Measurements from ENCODE around the gene GARNL3.
A peak's percentile ranks its signal among the peaks of the same experiment; 100 is the strongest.

The GARNL3 gene

DNA sequence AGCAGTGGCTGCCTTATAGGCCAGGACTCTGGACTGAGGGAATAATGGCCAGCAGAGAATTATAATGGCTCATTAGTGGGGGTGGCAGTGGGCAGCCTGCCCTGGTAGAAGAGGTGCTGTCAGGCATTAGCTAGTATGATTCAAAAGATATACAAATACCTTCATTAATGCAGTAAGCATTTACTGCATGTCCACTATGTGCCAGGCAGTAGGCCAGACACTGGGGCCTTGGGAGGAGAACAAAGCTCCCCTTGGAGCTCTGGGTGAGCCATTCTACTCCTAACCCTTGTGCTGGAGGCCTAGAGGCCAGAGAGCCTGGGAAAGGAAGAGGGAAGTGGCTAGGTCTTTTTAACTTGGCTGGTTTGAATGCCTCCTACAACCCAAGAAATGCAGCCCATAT is 2.0 kb upstream of the GARNL3 start:
- no peak for FAIRE-seq
- DNase-seq (ENCODE audit: insufficient read length, low spot score): no peak
- TF ChIP-seq, protein P1, sequence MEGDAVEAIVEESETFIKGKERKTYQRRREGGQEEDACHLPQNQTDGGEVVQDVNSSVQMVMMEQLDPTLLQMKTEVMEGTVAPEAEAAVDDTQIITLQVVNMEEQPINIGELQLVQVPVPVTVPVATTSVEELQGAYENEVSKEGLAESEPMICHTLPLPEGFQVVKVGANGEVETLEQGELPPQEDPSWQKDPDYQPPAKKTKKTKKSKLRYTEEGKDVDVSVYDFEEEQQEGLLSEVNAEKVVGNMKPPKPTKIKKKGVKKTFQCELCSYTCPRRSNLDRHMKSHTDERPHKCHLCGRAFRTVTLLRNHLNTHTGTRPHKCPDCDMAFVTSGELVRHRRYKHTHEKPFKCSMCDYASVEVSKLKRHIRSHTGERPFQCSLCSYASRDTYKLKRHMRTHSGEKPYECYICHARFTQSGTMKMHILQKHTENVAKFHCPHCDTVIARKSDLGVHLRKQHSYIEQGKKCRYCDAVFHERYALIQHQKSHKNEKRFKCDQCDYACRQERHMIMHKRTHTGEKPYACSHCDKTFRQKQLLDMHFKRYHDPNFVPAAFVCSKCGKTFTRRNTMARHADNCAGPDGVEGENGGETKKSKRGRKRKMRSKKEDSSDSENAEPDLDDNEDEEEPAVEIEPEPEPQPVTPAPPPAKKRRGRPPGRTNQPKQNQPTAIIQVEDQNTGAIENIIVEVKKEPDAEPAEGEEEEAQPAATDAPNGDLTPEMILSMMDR (IDR thresholded peaks at IDR 0.05; ENCODE audit: insufficient read depth, missing control alignments): no peak

DNA sequence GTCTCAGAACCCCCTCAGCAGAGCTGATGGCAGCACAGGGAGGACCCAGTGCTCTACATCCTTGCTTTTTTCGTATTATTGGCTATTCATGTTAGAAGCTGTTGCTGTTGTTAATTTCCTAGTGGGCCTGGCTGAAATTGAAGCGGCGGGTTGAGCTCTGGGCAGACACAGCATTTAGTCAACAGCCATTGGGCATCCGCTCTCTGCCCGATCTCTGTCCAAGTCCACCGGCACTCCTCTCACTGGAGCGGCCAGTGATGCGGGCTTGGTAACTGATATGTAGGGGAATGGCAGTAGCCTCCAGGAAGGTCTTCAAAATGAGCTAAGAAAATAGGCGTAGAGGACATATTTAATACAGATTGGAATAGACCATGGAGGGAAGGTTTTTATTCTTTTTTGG is 1.3 kb upstream of the GARNL3 start:
- DNase-seq (ENCODE audit: insufficient read length, low spot score): no peak
- FAIRE-seq: no peak
- TF ChIP-seq, protein P1 (IDR thresholded peaks at IDR 0.05; ENCODE audit: insufficient read depth, missing control alignments): no peak

DNA sequence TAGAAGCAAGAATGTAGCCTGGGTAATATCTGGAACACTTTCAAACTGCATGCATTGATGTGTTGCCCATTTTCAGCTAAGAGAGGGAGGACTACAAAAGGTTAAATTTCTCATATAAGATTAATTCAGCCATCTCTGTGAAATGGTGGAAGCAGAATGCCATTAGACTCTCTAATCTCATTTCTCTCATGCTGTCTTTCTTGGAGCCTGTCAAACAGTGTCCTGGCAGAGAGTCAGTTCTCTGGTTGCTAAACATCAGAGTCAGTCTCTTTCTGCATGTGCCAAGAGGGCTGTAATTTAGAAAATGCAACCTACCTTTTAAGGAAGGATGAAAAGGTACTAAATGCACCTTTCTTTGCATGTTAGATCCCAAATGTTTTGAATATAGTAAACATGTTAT is 910 bp upstream of the GARNL3 start:
- no peak for FAIRE-seq
- no peak for DNase-seq (ENCODE audit: insufficient read length, low spot score)
- TF ChIP-seq, protein P1 (IDR thresholded peaks at IDR 0.05; ENCODE audit: insufficient read depth, missing control alignments): no peak

DNA sequence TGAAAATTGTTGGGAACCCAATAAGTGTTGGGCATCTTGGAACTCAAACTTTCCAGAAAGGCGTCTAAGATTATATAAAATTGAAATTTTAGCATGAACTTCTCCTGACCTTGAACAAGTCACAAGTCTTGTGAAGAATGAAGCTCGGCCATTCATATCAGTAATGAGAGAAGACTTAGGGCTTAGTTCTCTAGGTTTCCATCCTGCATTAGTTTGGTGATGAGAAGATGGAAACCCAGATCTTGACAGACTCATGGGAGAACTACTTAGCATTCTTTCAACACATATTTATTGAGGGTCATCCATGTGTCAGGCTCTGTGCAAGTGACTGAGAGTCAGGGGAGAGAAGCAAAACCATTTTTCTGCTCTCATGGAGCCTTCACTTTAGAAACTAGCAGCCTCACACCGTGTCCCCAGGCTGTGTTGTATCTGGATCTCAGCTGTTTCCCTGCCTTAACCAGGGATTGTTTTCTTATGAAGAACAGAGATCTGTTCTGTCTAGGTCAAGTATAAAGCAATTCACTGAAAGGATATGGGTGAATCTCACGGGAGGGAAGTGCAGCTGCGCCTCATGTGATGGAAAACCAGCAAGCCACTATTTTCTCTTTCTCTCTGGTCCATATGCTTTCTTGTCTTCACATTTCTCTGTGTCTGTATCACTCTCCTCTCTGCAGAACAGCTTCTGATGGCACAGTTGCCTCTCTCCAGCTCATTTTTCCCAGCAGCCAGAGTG is 3.4 kb downstream of the GARNL3 start:
- DNase-seq (ENCODE audit: insufficient read length, low spot score): no peak
- TF ChIP-seq, protein P1 (IDR thresholded peaks at IDR 0.05; ENCODE audit: insufficient read depth, missing control alignments): no peak
- FAIRE-seq: no peak

DNA sequence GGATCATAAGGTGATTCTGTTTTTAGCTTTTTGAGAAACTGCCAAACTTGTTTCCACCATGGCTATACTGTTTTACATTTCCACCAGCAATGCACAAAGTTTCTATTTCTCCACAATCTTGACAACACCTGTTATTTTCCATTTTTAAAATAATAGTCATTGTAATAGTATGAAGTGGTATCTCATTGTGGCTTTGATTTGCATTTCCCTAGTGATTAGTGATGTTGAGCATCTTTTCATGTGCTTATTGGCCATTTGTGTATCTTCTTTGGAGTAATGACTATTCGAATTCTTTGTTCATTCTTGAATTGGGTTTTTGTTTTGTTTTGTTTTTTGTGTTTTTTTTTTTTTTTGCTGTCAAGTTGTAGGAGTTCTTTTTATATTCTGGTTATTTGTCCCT is 4.9 kb downstream of the GARNL3 start:
- TF ChIP-seq, protein P1 (IDR thresholded peaks at IDR 0.05; ENCODE audit: insufficient read depth, missing control alignments): no peak
- DNase-seq (ENCODE audit: insufficient read length, low spot score) (no peak), FAIRE-seq (no peak)

DNA sequence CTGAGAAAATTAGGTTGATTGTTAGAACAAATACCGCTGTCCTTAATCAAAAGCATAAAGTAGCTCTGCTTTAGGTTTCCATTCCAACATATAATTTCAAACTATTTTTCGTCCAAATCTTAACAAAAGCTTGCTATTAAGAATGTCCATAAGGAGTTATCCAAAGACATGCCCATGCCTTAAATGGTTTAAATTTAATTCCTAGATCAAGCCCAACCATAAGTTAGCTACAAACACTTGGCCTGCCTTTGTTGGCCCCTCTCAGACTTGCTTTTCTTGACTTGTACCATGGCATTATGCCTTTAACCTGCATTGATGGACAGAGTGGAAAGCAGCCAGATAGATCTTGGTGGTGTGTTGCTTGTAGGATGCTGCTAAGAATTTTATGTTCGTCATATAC is 8.8 kb downstream of the GARNL3 start:
- FAIRE-seq (peak; percentile 60), DNase-seq (ENCODE audit: insufficient read length, low spot score) (no peak)

DNA sequence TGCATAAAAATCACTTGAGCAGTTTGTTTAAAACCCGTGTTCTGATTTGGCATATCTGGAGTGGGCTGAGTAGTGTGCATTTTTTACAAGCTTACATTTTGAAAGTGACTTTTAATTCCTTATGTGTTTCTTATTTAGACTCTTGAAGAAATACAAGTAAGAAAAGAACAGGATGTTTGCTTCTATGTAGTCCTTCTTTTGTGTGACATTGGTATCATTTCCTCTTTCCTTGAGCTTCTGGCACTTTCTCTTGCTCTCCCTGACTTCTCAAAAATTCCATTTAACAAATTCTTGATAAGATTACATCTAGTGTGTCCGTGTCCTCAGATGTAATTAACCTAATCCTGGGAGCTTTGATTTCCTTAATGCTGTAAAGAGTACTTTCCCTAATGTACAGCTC is 12.5 kb downstream of the GARNL3 start:
- FAIRE-seq: peak; percentile 92
- TF ChIP-seq, protein P1 (IDR thresholded peaks at IDR 0.05; ENCODE audit: insufficient read depth, missing control alignments): no peak
- DNase-seq (ENCODE audit: insufficient read length, low spot score): no peak

More for the DNA sequence above, 8.8 kb downstream of the GARNL3 start:
- TF ChIP-seq, protein P1 (IDR thresholded peaks at IDR 0.05; ENCODE audit: insufficient read depth, missing control alignments): no peak
